Stimulated activated CD4-positive, alpha-beta T cell treated with anti-CD3 and anti-CD28 coated beads, Interleukin-4, amount 100 ng/mL, for 4 hours (primary cell): ENCODE results near the gene ESAM.
A peak's percentile ranks its signal among the peaks of the same experiment; 100 is the strongest.
"Not testable (repeated sequence)": the region's sequence is repeated elsewhere in the genome, so short reads cannot be mapped to it uniquely, and the experiment has no call there.

Experiments
- DNase-seq, 2 experiments: peaks; one replicate each; pipeline ENCODE4 v3.0.0-alpha.2; 2020

The ESAM gene

GRCh38 chr11:124770959-124771358, 8.9 kb upstream of the ESAM start:
- DNase-seq, result not testable (repeated sequence)

DNA sequence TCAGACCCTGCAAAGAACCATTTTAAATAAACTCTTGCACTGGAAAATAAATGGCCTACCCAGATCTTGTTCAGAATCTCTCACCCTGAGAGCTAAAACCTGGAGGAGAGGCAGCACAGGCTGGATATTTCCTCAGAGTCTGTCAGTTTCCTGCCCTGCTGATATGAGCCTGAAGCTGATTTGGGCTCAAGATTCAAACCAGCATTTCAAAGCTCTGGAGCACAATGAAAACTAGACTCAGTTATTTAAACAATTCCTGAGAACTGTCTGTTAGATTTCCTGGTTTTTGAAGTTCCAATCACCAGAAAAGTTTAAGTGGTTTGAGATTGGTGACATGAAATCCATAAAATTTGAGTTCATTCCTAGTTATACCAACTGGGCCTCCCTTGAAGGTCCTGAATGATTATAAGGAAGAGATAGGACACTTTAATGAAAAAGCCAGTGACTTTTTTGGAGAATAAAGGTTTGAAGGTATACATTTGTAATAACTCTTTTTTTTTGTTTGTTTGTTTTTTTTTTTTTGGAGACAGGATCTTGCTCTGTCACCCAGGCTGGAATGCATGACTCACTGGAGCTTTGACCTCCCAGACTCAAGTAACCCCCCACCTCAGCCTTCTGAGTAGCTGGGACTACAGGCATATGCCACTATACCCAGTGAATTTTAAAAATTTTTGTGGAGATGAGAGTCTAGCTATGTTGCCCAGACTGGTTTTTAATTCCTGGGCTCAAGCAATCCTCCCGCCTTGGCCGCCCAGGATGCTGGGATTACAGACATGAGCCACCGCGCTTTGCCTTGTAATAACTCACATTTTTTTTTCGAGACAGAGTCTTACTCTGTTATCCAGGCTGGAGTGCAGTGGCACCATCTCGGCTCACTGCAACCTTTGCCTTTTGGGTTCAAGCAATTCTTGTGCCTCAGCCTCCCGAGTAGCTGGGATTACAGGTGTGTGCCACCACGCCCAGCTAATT, 8.0 kb upstream of the ESAM start:
- DNase-seq, result no peak

- no peak for DNase-seq
Observed at GRCh38 chr11:124768914-124769313, 6.8 kb upstream of the ESAM start.

DNA sequence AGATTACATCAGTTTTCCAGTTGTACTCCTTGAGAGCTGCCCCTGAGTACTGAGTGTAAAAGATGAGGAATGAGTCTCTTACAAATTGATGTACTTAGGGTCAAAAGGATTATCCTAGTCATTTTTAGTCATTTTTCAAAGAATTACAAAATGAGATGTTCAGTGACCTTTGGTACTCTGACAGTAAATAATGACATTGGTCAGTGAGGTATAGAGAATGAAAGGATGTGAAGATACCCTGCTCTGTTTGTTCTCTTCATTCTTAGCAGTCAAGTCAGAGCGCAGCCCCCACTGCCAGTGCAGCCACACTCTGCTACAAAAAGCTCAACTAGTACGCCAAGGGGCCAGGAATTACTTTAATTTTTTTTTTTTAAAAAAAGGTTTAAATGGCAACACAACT, 4.1 kb upstream of the ESAM start:
- DNase-seq, result no peak

DNA sequence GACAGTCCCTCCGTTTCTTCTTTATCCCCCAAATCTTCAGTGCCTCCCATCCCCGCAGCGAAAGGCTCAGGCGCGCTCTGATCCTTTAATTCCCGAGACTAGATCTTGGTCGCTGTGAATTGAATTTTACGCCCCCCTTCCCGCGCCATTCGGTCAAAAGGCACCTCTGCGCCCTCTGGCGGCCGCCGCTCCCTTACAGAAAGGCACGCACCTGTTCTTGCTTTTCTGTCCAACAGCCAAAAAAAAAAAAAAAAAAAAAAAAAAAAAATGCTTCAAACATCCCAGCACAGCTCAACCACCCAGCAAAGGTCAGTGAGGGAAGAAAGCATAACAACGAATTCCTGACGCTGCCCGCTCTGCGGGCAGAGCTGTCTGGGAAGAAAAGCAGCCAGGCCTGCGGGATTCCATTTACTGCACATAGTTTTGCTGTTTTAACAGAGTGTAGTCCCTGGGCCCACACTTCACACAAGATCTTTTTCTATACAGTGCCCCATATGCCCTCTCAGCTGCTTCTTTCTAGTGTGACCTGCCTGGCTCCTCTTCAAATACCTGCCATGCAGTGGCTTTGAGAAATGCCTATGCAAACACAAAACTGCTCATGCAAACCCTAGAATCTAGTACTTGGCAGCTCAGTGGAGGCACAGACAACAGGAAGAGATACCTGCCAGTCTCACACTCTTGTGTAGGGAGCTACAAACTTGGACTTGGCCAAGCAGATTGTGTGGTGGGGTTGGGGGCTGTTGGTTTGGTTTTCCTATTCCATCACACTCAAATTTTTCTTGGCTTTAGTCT, 1.3 kb upstream of the ESAM start:
- peak; percentile 78 to 83 for DNase-seq

- peak in 1 of 2 experiments; percentile 25 for DNase-seq
Observed at GRCh38 chr11:124762624-124763155, 600 bp upstream of the ESAM start.

- DNase-seq, result no peak
Observed at GRCh38 chr11:124761301-124762104, 587 bp downstream of the ESAM start.

- no peak for DNase-seq
Observed at GRCh38 chr11:124760806-124761205, 1.3 kb downstream of the ESAM start.

GRCh38 chr11:124760205-124760652, 1.9 kb downstream of the ESAM start:
- DNase-seq, result no peak

GRCh38 chr11:124759266-124760204, 2.6 kb downstream of the ESAM start:
- DNase-seq, result no peak

- DNase-seq, result peak; percentile 55 to 62
Observed at GRCh38 chr11:124758355-124759265, 3.5 kb downstream of the ESAM start.

DNA sequence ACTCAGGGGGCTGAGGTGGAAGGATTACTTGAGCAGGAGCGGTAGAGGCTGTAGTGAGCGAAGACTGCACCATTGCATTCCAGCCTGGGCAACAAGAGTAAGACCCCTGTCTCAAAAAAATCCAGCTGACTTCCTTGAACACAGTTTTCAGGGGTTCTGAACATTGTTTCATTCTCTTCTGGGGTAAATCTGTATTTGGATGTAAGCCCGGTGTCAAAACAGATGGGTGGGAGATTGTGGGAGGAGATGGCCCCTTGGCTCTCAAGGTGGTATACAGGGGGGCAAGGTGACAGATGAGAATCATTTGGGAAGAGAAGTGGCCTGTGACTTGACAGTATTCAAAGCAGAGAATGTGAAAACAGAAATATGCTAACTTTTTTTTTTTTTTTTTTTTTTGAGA, 4.8 kb downstream of the ESAM start:
- DNase-seq, result no peak

GRCh38 chr11:124756753-124757227, 5.3 kb downstream of the ESAM start:
- no peak for DNase-seq

- DNase-seq, result no peak
Observed at GRCh38 chr11:124756033-124756752, 5.9 kb downstream of the ESAM start.

GRCh38 chr11:124754710-124755109, 7.4 kb downstream of the ESAM start:
- no peak for DNase-seq

GRCh38 chr11:124754309-124754708, 7.8 kb downstream of the ESAM start:
- DNase-seq, result no peak

- no peak for DNase-seq
Observed at GRCh38 chr11:124753624-124754023, 8.5 kb downstream of the ESAM start.

GRCh38 chr11:124753205-124753604, 8.9 kb downstream of the ESAM start:
- DNase-seq, result no peak

- no peak for DNase-seq
Observed at GRCh38 chr11:124752471-124753102, 9.5 kb downstream of the ESAM start.
